Central memory CD8-positive, alpha-beta T cell (primary cell): ENCODE measurements around the gene CCN5.
A peak's percentile ranks its signal among the peaks of the same experiment; 100 is the strongest.
"Not testable (repeated sequence)": the region's sequence is repeated elsewhere in the genome, so short reads cannot be mapped to it uniquely, and the experiment has no call there.

Source experiments
- ATAC-seq: fragments of 150-1000 bp; cut with Tn5 transposase; replicated peaks from 2 replicates; pipeline ENCODE4 v1.10.0; 2022; ENCODE audit warnings: mild to moderate bottlenecking, moderate FRiP score, moderate number of reproducible peaks; ENCODE audit not compliant: poor library complexity, severe bottlenecking; ENCODE audit errors: extremely low read depth
- DNase-seq, 2 donors: peaks; one replicate each; pipeline ENCODE4 v3.0.0; 2021; ENCODE audit warnings: low spot score in 2 of 2
- H3K27ac Mint-ChIP-seq: one replicate; pipeline ENCODE4 v1.8.0; 2022; ENCODE audit warnings: low read depth, mild to moderate bottlenecking, moderate library complexity, mixed read lengths
- H3K27me3 Mint-ChIP-seq: one replicate; pipeline ENCODE4 v1.8.0; 2022; ENCODE audit warnings: mixed read lengths
- H3K36me3 Mint-ChIP-seq: one replicate; pipeline ENCODE4 v1.8.0; 2022; ENCODE audit warnings: mild to moderate bottlenecking, moderate library complexity, mixed read lengths; ENCODE audit not compliant: insufficient read depth
- H3K4me1 Mint-ChIP-seq: one replicate; pipeline ENCODE4 v1.8.0; 2022; ENCODE audit warnings: mixed read lengths
- H3K4me3 Mint-ChIP-seq: one replicate; pipeline ENCODE4 v1.8.0; 2022; ENCODE audit warnings: mild to moderate bottlenecking, moderate library complexity, mixed read lengths
- H3K9me3 Mint-ChIP-seq: one replicate; pipeline ENCODE4 v1.8.0; 2022; ENCODE audit warnings: mixed read lengths

Gene CCN5, protein sequence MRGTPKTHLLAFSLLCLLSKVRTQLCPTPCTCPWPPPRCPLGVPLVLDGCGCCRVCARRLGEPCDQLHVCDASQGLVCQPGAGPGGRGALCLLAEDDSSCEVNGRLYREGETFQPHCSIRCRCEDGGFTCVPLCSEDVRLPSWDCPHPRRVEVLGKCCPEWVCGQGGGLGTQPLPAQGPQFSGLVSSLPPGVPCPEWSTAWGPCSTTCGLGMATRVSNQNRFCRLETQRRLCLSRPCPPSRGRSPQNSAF

DNA sequence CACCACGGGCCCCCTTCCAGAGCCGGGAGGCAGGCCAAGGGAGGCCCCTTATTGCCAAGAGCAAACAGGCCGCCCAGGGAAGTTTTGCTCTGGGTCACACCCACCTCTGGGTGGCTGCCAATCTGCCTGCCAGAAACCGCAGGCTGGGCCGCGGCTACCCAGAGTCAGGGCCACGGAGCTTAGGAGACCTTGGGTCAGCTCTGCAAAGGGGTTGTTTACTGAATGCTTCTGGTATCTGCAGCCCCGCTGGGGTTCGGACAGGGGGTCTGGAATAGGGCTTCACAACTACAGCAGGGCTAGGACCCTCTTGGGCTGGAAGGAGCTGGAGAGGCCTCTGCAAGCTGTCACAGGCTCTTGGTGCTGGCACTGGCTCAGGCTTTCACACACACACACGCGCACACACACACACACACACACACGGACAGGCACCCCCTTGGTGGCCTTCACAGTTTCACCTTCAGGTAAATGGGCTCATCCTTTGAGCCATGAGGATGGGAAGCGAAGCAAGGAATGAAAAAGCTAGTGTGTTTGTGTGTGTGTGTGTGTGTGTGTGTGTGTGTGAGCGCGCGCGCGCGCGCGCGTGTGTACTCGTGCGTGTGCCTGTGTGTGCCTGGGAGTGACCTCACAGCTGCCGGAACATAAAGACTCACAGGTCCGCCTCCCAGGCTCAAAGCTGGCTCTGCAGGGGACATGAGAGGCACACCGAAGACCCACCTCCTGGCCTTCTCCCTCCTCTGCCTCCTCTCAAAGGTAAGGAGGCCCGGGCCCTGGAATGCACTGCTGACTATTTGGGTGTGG is at the start of gene CCN5:
Gene CCN5 (plus strand): TSS at position 669 of the 798 bp plus-strand sequence. CDS start 22 bp downstream, at position 691.
- Mint-ChIP-seq H3K4me1 (no peaks in the 10 kb centered on the region), H3K4me3 (no peak within 1 kb of the TSS), H3K9me3 (no peaks in the 10 kb centered on the region), H3K36me3 (no peaks in the 10 kb centered on the region), H3K27ac (no peak within 1 kb of the TSS), H3K27me3 (peaks cover 25% of the 10 kb centered on the region)
- ATAC-seq = no peak
- no peak for DNase-seq

DNA sequence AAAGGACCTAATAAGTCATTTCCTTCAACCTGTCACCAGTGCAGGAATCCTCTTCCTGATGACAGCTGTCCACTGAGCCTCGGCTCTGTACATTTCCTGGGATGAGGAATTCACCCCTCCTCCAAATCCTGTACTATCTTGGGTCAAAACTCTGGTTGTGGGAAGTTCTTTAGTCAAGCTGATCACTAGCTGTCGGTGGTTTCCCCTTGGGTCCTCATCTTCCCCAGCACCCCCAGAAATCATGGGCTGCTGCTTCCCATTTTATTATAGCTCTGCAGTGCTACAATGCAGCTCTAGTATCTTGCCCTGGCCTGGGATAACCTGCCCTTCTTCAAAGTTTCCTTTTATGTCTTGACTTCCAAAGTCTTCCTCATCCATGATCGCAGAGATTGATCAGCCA is 49.1 kb upstream of the CCN5 start:
- Mint-ChIP-seq H3K27ac (no peak overlapping the region), H3K4me1 (peaks cover 23% of the 10 kb centered on the region), H3K27me3 (no peaks in the 10 kb centered on the region), H3K9me3 (no peaks in the 10 kb centered on the region), H3K4me3 (no peak overlapping the region), H3K36me3 (peaks cover 18% of the 10 kb centered on the region)
- no peak for DNase-seq
- no peak for ATAC-seq

DNA sequence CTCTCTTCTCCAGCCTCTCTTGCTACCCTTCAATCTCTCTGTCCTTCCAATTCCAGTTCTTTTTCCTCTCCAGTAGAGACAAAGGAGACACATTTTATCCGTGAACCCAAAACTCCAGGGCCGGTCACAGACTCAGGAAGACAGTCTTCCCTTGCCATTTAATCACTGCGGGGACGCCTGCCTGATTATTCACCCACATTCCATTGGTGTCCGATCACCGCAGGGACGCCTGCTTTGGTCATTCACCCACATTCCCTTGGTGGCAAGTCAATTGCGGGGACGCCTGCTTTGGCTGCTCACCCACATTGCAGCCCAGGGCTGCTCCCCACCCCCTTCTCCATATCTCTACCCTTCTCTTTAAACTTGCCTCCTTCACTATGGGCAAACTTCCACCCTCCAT is 44.3 kb upstream of the CCN5 start:
- not testable (repeated sequence) for H3K27ac Mint-ChIP-seq, DNase-seq, H3K27me3 Mint-ChIP-seq, ATAC-seq, H3K9me3 Mint-ChIP-seq
- H3K4me1 Mint-ChIP-seq = peaks cover 12% of the 10 kb centered on the region
- peak overlapping the region; percentile 89 for H3K4me3 Mint-ChIP-seq
- H3K36me3 Mint-ChIP-seq = peaks cover 17% of the 10 kb centered on the region

DNA sequence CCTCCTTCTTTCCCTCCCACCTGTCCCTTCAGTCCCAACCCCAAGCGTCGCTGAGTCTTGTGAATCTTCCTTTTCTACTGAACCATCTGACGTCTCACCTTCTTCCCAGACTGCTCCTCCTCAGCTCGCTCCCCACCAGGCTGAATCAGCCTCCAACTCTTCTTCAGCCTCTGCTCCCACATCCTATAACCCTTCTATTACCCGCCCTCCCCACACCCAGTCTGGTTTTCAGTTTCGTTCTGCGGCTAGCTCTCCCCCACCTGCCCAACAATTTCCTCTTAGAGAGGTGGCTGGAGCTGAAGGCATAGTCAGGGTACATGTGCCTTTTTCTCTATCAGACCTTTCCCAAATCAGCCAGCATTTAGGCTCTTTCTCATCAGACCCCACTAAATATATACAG is 43.6 kb upstream of the CCN5 start:
- H3K27ac Mint-ChIP-seq = not testable (repeated sequence)

GRCh38 chr20:44672318-44672902 is 42.8 kb upstream of the CCN5 start:
- H3K9me3 Mint-ChIP-seq, H3K27me3 Mint-ChIP-seq, H3K4me1 Mint-ChIP-seq, ATAC-seq, H3K27ac Mint-ChIP-seq, DNase-seq: not testable (repeated sequence)
- H3K4me3 Mint-ChIP-seq = peak overlapping the region; percentile 89
- peaks cover 14% of the 10 kb centered on the region for H3K36me3 Mint-ChIP-seq

More for the DNA sequence above, 43.6 kb upstream of the CCN5 start:
- Mint-ChIP-seq H3K4me3 (peak overlapping the region; percentile 89), H3K36me3 (peaks cover 17% of the 10 kb centered on the region)
- H3K4me1 Mint-ChIP-seq, H3K9me3 Mint-ChIP-seq, H3K27me3 Mint-ChIP-seq: not testable (repeated sequence)
- ATAC-seq (peak; percentile 100), DNase-seq (peak; percentile 25 to 60)

DNA sequence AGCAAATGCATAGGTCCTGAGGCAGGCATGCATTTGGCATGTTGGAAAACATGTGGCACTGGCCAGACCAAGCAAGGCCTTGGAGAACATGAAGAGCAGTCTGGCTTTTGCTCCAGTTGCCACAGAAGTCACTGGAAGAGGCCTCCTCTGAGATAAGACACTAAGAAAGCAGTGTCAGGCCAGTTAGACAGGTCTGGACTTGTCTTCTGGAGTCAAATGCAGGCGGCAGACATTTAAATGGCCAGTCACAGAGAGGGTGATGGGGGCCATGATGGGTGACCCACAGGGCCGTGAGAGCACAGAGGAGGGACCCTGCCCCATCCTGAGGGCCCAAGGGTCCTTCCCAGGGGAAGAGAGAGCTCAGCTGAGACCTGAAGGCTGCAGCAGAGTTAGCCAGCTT is 36.9 kb upstream of the CCN5 start:
- DNase-seq (no peak), ATAC-seq (no peak)
- Mint-ChIP-seq H3K4me3 (no peak overlapping the region), H3K4me1 (no peaks in the 10 kb centered on the region), H3K36me3 (no peaks in the 10 kb centered on the region), H3K27ac (no peak overlapping the region), H3K27me3 (no peaks in the 10 kb centered on the region), H3K9me3 (no peaks in the 10 kb centered on the region)

- Mint-ChIP-seq H3K36me3 (no peaks in the 10 kb centered on the region), H3K27me3 (no peaks in the 10 kb centered on the region), H3K27ac (no peak overlapping the region), H3K9me3 (no peaks in the 10 kb centered on the region), H3K4me1 (no peaks in the 10 kb centered on the region), H3K4me3 (no peak overlapping the region)
- DNase-seq = no peak
- ATAC-seq = no peak
Observed at GRCh38 chr20:44678990-44679611, 36.1 kb upstream of the CCN5 start.

DNA sequence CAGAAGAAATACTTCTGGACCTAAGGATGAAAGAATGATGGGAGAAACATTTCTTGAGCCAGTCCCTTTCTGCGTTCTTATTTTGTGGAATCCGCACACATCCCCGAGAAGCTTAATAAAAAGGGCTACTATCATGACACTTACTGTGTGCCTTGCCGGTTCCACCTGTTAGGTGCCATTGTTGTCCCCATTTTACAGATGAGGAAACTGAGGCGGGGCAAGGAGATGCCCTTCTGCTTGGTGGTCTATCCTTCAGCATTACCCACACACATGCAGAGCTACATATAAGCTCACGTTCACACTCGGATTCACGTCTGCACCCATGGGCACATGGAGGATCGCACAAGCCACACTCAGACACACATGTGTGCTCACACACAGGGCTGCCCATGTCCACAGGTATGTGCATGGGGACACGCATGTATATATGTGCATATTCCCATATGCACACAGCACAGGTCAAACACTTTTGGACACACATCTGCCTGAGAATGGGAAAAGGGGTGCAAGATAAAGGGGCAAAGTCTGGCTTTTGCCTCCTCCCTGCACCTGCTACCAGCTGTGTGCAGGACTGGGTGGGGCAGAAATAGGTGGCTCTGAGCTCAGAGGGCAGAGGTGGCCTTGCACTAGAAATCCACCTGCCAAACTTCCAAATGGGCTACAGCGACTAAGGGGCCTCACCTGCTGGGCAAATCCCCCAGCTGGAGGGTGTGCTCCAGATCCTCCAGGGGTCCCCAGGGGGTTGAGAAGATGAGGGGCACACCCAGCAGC is 33.2 kb upstream of the CCN5 start:
- H3K9me3 Mint-ChIP-seq = no peaks in the 10 kb centered on the region
- H3K4me3 Mint-ChIP-seq = no peak overlapping the region
- peaks cover 4% of the 10 kb centered on the region for H3K27me3 Mint-ChIP-seq
- H3K36me3 Mint-ChIP-seq = no peaks in the 10 kb centered on the region
- peaks cover 5% of the 10 kb centered on the region for H3K4me1 Mint-ChIP-seq
- DNase-seq = no peak
- no peak for ATAC-seq
- H3K27ac Mint-ChIP-seq = no peak overlapping the region

- Mint-ChIP-seq H3K4me3 (no peak overlapping the region), H3K36me3 (no peaks in the 10 kb centered on the region), H3K27ac (no peak overlapping the region), H3K4me1 (peaks cover 5% of the 10 kb centered on the region), H3K27me3 (peaks cover 11% of the 10 kb centered on the region), H3K9me3 (no peaks in the 10 kb centered on the region)
- DNase-seq = peak in 1 of 2 donors; percentile 28
- ATAC-seq = no peak
Observed at GRCh38 chr20:44683263-44684046, 31.7 kb upstream of the CCN5 start.

GRCh38 chr20:44684047-44684967 is 30.9 kb upstream of the CCN5 start:
- H3K36me3 Mint-ChIP-seq = no peaks in the 10 kb centered on the region
- H3K4me1 Mint-ChIP-seq = peaks cover 5% of the 10 kb centered on the region
- ATAC-seq (no peak), DNase-seq (no peak)
- H3K27ac Mint-ChIP-seq = no peak overlapping the region
- no peaks in the 10 kb centered on the region for H3K9me3 Mint-ChIP-seq
- peaks cover 13% of the 10 kb centered on the region for H3K27me3 Mint-ChIP-seq
- H3K4me3 Mint-ChIP-seq = peak overlapping the region; percentile 6

GRCh38 chr20:44686934-44687333 is 28.2 kb upstream of the CCN5 start:
- Mint-ChIP-seq H3K27me3 (peaks cover 19% of the 10 kb centered on the region), H3K9me3 (no peaks in the 10 kb centered on the region)

More at GRCh38 chr20:44686934-44687333, 28.2 kb upstream of the CCN5 start:
- Mint-ChIP-seq H3K36me3 (no peaks in the 10 kb centered on the region), H3K27ac (no peak overlapping the region), H3K4me3 (no peak overlapping the region), H3K4me1 (peaks cover 5% of the 10 kb centered on the region)
- ATAC-seq = no peak
- no peak for DNase-seq
